Left renal cortex interstitium (tissue), 4 donors: ENCODE results near the gene C6orf15. TPM values are rescaled to one million over a fixed set of nuclear protein-coding genes. Genes with fewer than 3 reads are reported as not detected.
A peak's percentile ranks its signal among the peaks of the same experiment; 100 is the strongest.

ENCODE experiments used
- DNase-seq, 4 donors: peaks; one replicate each; pipeline ENCODE4 v3.0.0-alpha.2; 2013; ENCODE audit warnings: low read depth in 4 of 4, low spot score in 2 of 4, missing footprints in 1 of 4
- polyA plus RNA-seq, 4 donors: library from polyadenylated mRNA; unstranded; fragments of 120-200 nt; gene quantifications; one replicate each; pipeline ENCODE4 v1.2.1, GENCODE V29; 2013; ENCODE audit not compliant: insufficient read length in 4 of 4

The C6orf15 gene
- polyA plus RNA-seq, 4 donors, result not detected

- no peak for DNase-seq
Measured at GRCh38 chr6:31131595-31131994, 19.2 kb upstream of the C6orf15 start.

GRCh38 chr6:31130751-31131150 lies 18.4 kb upstream of the C6orf15 start:
- DNase-seq, result no peak

- no peak for DNase-seq
Measured at GRCh38 chr6:31129130-31129529, 16.8 kb upstream of the C6orf15 start.

GRCh38 chr6:31128093-31128676 lies 15.8 kb upstream of the C6orf15 start:
- peak in 2 of 4 donors; percentile 16 to 37 for DNase-seq

DNA sequence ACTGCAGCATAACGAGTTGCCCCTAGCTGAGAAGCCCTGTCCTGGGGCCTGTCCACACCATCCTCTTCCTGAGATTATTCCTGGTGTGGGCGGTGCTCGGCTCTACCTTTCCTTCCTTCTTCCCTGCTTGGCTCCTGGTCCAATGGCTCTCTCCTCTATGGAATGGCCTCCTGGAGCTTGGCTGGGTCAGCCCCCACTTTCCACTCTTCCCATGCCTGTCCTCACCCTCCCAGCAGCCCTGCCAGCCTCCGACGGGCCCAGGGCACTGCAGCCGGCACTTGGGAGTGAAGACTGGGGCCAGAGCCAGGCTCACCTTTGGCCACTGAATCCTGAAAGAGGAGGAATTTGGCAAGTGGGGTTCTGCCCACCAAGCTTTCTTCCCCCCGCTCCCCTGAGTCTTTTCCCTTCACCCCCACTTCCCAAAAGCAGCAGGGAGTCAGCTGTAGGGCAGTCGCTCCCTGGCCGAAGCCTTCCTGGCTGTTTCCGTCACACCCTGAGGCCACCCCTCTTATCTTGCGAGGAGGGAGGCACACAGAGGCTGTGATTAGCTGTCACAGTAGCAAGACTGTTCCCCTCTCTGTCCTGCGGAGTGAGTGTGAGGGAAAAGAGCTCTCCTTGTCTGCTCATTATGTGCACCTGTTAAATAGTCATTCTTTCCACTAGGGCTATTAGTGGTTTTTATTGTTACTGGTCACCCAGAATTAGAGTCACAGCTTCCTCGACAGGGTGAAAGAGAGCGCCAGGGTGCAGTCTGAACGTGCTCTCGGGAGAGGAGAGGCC lies 14.2 kb upstream of the C6orf15 start:
- no peak for DNase-seq

DNA sequence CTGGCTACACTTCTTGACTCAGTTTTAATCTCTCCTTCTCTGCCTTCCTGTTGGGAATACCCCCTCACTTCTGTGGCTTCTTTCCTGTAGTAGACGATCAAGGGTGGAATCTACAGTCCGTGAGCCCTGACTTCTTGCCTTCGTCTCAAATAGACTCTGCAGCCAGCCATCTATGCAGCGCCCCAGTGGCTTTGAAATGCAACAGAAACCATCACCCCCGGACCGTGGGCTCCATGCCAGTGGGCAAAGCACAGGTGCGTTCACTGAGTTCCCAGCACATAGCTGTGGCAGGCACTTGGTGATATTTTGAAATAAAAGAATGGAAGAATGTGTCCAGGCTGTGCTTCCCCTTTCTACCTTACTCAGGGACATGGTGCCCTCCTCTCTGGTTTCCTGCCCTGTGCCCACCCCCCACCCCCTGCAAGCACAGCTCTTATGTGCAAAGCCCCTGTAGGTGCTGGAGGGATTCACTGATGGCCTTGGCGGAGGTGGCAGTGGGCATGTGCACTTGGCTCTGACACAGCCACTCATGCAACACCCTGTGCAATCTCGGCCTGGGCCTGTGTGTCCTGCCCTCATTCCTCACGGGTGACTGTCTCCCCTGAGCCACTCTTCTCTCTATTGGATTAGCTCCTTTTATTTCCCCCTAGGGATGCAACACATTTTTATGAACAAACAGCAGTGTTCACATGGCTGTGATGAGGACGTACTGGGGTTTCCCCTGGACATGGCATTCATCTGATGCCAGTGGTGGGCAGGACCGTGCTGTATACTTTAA lies 13.4 kb upstream of the C6orf15 start:
- no peak for DNase-seq

DNA sequence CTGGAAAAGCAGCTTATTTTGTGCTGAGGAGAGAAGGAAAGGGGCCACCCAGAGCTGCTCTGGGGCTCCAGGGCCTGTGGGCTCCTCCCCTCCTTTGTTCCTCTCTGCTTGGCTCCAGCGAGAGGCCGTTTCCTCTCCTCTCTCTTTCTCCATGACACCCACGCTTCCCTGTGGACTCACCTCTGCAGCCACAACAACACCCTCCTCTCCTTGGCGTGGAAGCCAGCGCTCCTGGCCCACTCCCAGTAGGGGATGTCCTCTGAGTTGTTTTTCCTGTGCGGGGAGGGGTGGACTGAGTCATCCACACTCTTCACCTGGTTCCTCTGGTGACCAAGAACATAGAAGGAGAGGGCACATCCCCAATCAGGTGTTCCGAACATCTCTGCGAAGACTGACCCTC lies 12.8 kb upstream of the C6orf15 start:
- no peak for DNase-seq

- peak in 2 of 4 donors; percentile 34 to 76 for DNase-seq
Measured at GRCh38 chr6:31122791-31123706, 10.7 kb upstream of the C6orf15 start.

- no peak for DNase-seq
Measured at GRCh38 chr6:31121131-31121790, 8.9 kb upstream of the C6orf15 start.

DNA sequence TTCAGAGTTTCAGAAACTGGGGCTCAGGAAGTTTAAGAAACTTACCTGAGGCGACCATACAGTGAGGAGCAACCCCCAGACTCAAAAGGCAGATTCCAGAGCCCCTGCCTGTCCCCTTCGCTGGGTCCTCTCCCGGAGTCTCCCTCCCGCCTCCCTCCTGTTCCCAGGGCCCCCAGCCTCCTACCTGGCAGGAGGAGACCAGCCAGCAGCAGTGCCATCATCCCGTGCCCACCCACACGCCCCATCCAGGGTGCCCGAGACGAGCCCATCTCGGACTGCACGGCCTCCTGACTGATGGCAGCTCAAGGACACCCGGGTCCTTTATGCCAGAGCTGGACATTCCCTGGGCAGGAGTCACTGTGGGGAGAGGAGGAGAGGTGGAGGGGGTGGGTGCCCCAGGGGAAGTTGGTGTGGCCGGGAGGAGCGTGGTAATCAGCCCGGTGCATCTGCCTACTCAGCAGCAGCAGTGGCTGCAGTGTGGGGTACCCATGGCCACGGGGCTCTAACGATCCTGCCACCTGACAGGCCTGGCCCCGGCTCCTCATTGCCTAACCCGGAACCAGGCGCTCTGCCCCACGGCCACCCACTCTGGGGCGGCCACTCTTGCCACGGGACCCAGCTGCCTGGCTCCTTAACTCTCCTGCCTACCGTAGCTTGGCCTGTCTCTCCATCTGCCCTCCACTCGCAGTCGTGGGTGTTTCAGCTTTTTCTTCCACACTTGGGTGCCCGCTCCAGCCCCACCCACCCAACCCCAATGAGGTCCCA lies 8.0 kb upstream of the C6orf15 start, which contains the start of gene CDSN:
Gene CDSN (minus strand): TSS at position 296 of the 765 bp plus-strand sequence. CDS start 27 bp downstream, at position 269.
- no peak for DNase-seq

- DNase-seq, result no peak
Measured at GRCh38 chr6:31118178-31118577, 5.8 kb upstream of the C6orf15 start.

DNA sequence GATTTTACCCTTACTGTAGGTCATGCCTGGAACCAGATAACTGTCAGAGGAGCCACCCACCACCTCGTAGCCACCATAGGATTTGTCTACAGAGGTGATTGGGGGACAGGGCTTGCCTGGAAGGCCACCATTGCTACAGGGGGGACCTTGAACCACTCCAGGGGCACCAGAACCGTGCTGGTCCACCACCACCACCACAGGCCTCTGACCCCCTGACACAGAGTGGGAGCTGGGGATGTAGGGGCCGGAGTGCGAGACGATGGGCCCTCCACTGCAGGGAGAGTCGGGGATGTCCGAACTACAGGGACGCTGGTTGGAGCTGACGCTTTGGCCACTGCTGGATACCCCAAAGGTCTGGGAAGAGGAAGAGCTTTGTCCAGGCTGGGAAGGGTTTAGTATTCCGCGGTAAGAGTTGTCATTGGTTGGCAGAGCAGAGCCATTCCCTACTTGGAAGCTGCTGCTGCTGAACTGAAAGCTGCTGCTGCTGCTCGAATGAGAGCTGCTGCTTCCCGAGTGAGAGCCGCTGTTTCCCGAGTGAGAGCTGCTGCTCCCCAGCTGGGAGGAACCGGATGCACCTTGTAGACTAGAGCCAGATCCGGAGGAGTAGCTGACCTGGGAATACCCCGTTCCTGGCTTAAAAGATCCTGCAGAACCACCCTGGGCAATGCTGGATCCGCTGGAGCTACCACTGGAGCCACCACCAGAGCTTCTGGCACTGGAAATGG lies 4.4 kb upstream of the C6orf15 start:
- no peak for DNase-seq

DNA sequence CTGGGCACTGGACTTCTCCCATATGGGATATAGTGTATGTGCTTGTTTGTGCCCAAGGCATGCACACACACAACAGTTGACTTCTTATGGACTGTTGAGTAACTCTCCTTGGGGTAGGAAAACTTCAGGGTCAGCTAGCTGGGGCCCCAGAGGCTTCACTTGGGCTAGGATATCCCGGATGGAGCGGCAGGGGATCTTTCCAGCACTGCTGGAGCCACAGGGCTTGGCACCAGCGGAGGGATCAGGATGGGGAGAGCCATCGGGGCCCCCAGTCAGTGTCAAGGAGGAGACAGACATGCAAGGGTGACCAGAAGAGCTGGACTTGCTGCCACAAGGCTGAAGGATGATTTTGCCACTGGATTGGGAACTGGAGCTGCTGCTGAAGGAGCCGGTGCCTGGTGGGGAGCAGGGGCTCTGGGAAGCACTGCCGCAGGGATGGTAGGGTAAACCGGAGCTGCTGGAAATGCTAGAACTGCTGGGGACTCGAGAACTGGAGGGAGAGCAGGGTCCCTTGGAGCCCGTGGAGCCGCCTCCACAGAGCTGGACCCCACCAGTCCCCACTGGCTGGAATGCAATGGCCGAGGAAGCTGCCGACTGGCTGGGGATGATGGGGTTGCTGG lies 3.7 kb upstream of the C6orf15 start:
- DNase-seq, result no peak

DNA sequence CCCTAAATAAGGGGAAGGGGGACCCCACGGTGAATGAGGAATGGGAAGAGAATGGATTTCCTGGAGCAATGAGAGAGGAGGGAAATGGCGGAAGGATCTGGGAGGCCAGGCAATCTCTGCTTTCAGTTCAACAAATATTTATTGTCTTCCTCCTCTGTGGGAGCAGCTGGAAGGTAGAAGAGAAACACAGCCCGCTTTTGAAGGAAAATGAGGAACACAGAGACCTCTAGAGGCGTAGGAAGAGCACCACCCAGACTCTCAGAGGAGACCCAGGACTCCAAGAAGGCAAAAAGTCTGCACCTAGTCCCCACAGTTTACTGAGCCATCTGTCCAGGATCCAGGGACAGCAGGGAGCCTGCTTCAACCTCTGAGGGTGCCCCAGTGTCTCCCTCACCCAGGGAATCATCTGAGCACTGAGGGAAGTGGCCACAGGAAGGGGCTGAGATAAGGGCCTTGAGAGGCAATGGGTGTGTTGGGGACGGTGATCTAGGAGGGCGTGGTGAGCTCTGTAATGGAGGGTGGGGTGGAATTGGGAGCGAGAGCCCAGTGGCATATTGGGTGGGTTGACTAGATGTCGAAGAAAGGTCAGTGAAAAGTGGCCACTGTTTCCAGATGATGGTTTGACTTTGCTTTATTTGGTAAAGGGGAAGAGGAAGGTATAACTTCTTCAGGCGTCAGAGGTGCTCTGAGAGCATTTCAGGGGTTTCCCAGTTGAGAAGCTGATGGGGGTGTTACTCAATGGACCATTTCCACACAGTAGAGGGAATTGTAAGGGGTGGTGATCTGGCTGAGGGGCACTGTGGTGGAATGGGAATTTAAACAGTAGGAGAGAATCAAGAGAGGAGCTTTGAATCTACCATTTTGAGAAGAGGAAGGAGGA lies 2.8 kb upstream of the C6orf15 start:
- no peak for DNase-seq

GRCh38 chr6:31114541-31114878 lies 2.1 kb upstream of the C6orf15 start, which contains the start of gene PSORS1C1:
Gene PSORS1C1, plus strand, starts transcription at chr6:31114800. Its CDS starts 14,833 bp downstream, at chr6:31129633.
- no peak for DNase-seq

DNA sequence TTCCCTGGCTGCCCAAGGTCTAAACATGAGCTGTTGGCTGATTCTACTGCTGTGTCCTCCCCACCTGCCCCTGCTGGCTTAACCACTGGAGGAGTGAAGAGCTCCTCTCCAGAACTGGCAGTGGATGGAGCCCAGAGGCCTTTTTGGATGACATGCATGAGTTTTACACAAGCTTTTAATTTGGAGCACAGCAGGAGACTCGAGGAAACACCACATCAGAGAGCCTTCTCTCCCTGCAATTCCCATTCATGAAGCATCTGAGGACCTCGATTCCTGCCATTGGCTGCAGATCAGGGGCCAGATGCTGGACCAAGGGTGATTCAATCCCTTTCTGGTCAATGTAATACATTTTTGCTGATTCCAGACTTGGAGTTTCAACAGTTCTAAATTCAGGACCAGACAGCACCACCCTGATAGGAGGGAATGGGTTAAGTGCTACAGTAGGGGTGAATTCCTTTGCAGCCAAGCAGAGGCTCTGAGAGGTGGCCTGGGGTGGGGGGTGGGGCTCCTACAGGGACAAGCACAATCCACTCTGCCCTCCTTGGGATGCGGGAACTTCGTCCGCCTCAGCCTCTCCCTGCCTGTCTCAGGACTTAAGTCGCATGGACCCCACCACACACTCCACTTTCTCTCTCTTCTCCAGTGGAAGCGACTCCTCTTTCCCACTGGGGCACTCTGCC lies 1.6 kb upstream of the C6orf15 start:
- no peak for DNase-seq
